Stimulated activated CD4-positive, alpha-beta T cell treated with anti-CD3 and anti-CD28 coated beads, Interleukin-2, amount 100 ng/mL, for 24 hours (primary cell): Measurements from ENCODE around the gene CRYGB.
"Not testable (repeated sequence)": the region's sequence is repeated elsewhere in the genome, so short reads cannot be mapped to it uniquely, and the experiment has no call there.

Experiments used
- DNase-seq, 2 donors: peaks; one replicate each; pipeline ENCODE4 v3.0.0-alpha.2; 2020

The CRYGB gene

DNA sequence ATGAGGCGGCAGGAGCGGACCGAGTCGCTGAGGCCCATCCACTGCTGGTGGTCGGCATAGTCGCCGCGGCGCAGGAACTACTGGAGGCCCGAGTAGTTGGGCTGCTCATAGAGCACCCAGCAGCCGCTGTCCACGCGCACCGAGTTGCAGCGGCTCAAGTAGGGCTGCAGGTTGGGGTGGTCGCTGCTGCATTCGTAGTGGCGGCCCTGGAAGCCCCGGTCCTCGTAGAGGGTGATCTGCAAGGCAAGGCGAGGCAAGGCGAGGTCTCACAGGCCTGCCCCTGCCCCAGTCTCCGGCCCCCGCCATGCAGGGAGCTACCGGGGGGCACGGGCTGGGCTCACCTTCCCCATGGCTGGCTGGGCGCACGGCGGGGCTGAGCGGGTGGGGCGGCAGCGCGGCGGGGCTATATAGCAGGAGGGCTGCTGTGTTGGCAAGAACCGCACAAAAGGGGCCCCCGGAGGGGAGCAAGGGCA, 33.6 kb downstream of the CRYGB start:
- DNase-seq, result not testable (repeated sequence)

DNA sequence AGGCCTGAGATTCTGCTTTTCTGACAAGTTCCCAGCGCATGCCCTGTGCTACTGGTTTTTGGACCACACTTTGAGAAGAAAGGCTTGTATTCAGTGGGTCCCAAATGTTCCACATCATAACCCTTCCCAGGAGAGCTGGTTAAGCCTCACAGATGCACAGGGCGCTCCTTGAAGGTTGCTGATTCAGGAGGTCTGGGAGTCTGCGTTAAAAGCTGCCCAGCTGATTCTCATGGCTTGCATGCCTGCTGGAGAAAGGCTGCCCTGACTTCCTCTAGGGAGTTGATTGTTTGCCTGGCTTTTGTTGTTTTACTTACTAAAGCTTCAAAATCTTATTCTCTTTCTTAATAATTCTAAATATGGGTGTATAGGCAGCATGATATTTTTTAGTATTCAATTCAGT, 42.3 kb downstream of the CRYGB start:
- DNase-seq, result no peak

DNA sequence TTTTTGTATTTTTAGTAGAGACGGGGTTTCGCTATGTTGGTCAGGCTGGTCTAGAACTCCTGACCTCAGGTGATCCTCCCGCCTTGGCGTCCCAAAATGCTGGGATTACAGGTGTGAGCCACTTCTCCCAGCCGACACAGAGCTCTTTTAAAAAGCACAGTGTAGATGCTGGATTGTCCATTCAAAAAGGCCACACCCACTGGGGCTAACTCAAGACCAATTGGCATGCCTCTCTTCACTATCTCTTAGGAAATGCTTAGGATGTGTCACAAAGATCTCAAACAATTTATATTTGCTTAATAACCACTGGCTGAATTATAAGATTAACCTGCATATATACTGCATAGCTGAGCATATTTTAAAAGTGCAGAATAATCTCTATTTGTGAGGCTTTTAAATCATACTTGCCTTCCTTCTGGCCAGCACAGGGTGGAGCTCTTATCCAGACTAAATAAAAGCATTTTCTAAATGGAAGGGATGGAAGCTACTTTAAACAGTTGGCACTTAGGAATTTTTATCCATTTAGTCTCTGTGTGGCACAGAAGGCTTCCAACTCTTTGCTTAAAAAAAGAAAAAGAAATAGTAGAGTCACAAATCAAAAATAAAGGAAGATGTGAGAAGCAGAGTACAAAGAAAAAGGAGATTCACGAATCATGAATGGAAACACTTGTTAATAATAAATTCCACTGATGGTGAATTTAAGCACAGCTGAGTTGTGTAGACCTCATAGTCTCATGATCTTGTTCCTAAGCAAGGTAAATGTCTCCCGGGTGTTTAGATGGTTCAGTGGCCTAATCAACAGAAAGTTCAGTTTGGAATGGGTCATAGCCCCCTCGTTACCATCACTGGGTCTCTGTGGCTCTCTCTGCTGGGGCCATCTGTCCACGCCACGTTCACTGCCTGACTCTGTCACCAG, 44.0 kb downstream of the CRYGB start:
- no peak for DNase-seq

DNA sequence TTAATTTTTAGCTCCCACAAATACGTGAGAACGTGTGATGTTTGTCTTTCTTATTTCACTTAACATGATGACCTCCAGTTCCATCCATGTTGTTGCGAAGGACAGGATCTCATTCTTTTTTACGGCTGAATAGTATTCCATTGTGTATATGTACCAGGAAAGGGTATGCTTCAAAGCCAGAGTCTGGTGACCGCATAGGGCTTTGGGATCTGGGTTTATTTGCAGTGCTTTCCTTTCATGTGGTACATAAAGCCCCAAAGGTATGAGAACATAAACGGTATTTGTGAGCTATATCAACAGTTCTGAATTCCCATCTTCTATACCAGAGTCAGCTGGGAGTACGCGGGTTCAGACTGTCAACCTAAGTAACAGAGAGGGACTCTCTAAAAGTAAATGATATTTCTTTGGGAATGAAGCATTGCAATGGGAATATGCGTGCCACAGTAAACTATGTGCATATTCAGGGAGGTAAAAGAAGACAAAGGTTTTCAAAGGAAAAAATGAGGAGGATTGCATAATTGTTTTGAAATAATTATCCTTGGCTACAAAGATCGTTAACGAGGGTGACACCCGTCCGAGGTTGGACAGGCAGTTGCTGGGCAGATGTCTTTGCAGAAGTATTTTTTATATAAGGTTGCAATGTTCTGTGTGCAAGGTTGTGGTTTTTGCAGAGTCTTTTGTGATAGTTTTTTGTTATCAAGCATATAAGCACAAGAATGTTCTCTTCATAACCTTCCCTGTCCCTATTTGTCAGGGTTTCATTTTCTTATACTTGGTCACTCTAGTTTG, 46.1 kb downstream of the CRYGB start:
- no peak for DNase-seq

DNA sequence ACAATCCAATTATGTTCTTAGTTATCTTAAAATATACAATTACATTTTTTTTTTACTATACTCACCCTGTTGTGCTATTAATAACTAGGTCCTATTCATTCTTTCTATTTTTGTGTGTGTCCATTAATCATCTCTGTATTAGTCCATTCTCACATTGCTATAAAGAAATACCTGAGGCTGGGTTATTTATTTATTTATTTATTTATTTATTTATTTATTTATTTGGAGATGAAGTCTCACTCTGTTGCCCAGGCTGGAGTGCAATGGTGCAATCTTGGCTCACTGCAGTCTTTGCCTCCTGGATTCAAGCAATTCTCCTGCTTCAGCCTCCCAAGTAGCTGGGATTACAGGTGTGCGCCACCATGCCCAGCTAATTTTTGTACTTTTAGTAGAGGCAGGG, 47.3 kb downstream of the CRYGB start:
- DNase-seq, result not testable (repeated sequence)

DNA sequence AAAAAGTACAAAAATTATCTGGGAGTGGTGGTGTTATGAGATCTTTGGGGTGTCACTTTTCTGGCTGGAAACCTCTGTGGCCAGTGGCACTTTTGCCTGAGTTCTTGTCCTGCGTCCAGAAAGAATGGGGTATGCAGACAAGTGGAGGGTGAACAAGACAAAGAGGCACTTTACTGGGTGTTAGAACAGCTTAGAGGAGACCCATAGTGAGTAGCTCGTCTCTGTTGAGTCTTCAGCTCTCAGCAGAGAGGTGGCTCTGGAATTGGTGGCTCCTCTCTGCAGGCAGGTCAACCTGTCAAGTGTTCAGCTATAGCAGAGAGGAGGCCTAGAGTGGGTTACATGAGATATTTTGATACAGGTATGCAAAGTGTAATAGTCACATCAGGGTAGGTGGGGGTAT, 47.7 kb downstream of the CRYGB start:
- no peak for DNase-seq

DNA sequence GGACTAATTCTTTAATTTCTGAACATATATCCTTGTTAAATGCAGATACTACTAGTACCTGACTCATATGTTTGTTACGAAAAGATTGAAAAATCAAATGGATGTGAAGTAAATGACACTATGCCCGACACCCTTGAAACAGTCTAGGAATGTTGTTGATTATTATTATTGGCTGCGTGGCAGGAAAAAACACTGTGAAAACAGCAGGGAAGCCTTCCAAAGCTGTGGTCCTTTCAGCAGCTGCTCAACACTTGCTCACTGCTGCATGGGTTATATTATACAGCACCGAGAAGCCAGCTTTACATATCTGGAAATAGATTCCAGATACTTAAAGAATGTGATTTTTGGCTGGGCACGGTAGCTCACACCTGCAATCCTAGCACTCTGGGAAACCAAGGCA, 48.2 kb downstream of the CRYGB start:
- DNase-seq, result no peak

DNA sequence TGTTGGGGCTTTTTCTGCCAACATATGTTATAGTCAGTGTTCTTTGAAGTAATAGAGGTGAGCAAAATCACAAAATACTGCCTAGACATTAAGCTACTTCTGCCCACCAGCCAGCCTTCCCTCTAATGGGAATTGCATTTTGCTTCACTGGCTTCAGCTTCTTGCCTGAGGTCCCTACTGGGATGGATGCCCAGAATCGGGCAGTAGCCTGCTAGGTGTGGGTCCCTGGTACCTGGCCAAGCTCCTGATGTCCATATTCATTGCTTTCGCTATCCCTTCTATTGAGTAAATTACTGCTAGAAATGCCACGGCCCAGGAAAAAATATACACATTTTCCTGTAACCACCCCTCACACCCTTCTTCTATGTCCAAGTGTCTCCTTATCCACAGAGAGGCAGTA, 48.6 kb downstream of the CRYGB start:
- no peak for DNase-seq

DNA sequence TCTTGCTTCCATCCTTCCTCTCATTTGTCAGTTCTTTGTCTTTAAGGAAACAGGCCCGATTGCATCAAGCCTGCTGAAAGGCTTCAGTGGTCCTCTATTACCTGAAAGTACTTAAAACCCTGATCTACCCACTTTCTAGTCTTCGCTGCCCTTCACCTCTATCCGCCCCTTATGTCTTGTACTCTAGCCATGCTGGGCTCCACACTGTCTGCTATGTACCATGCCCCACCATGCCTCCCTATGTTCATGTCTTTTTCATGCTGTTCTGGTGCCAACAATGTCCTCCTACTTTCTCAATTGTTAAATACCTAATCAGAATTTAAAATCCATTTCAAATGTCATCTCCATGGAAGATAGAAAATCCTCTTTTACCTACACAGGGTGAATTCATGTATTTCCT, 49.9 kb downstream of the CRYGB start:
- no peak for DNase-seq

DNA sequence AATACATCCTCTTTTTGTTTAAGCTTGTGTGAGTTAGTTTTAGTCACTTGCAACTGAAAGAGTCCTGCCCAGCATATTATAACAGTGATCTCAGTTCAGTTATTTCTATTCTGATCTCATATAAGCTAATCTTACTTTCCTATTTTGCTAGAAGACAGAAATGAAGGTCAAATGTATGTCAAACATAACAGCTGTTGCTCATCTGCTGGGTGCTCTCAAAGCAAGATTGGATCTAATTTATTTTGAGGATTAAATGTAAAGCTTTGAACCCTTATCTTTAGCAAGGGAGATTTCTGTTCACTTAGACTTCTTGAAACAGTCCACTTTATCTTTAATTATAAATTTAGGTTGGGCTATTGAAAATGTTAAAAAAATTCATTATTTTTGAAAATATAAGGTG, 52.8 kb downstream of the CRYGB start:
- DNase-seq, result no peak
